ENCODE results near the gene DNAH6. TPM values are rescaled to one million over a fixed set of nuclear protein-coding genes. Genes with fewer than 3 reads are reported as not detected.

Gene DNAH6
- total and polyA plus RNA-seq, 9 of the 15 experiments (the other 6 are each of a cell fraction or from before 2014, with no cell fraction given) = 0.01 to 0.04 (median 0.01) TPM; not detected in 5

DNA sequence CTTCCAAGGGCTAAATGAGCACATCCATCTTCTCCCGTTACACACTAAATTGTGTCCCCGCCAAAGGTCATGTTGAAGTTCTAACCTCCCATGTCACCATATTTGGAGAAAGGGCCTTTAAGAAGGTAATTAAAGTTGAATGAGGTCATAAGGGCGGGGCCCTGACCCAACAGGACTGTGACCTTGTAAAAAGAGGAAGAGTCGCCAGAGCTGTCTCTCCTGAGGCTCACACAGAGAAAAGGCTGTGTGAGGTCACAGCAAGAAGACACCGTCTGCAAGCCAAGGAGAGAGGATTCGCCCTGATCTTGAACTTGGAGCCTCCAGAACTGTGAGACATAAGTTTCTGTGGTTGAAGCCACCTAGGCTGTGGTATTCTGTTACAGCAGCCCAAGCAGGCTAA, 340.5 kb downstream of the DNAH6 start (continued):
- TF ChIP-seq ZFP36 (IDR thresholded peaks at IDR 0.05; ENCODE audit: low read depth, low read length, partially characterized antibody) = no peak
- TF ChIP-seq FOXP1 (CRISPR knock-in tag; IDR thresholded peaks at IDR 0.05) = no peak
- no peak for TF ChIP-seq ZNF121 (CRISPR knock-in tag; conservative IDR thresholded peaks at IDR 0.05)
- TF ChIP-seq, protein P1, sequence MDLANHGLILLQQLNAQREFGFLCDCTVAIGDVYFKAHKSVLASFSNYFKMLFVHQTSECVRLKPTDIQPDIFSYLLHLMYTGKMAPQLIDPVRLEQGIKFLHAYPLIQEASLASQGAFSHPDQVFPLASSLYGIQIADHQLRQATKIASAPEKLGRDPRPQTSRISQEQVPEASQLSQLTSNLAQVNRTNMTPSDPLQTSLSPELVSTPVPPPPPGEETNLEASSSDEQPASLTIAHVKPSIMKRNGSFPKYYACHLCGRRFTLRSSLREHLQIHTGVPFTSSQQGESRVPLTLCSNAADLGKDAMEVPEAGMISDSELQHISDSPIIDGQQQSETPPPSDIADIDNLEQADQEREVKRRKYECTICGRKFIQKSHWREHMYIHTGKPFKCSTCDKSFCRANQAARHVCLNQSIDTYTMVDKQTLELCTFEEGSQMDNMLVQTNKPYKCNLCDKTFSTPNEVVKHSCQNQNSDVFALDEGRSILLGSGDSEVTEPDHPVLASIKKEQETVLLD (IDR thresholded peaks at IDR 0.05) = no peak
- peak; percentile 80 for TF ChIP-seq JUND (IDR thresholded peaks at IDR 0.05; ENCODE audit: borderline replicate concordance, low read depth, low read length)
- peak; percentile 92 for TF ChIP-seq JUND (tag; IDR thresholded peaks at IDR 0.05; ENCODE audit: borderline replicate concordance, low read depth, low read length)
- no peak for TF ChIP-seq CBX5 (IDR thresholded peaks at IDR 0.05; ENCODE audit: borderline replicate concordance, low read depth)
- no peak for TF ChIP-seq CBFA2T2 (conservative IDR thresholded peaks at IDR 0.05)
- TF ChIP-seq, protein P2, sequence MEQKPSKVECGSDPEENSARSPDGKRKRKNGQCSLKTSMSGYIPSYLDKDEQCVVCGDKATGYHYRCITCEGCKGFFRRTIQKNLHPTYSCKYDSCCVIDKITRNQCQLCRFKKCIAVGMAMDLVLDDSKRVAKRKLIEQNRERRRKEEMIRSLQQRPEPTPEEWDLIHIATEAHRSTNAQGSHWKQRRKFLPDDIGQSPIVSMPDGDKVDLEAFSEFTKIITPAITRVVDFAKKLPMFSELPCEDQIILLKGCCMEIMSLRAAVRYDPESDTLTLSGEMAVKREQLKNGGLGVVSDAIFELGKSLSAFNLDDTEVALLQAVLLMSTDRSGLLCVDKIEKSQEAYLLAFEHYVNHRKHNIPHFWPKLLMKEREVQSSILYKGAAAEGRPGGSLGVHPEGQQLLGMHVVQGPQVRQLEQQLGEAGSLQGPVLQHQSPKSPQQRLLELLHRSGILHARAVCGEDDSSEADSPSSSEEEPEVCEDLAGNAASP (IDR thresholded peaks at IDR 0.05) = 0 out of 2 replicates have a peak, but pooled peaks have one; percentile 41
- TF ChIP-seq, protein P3, sequence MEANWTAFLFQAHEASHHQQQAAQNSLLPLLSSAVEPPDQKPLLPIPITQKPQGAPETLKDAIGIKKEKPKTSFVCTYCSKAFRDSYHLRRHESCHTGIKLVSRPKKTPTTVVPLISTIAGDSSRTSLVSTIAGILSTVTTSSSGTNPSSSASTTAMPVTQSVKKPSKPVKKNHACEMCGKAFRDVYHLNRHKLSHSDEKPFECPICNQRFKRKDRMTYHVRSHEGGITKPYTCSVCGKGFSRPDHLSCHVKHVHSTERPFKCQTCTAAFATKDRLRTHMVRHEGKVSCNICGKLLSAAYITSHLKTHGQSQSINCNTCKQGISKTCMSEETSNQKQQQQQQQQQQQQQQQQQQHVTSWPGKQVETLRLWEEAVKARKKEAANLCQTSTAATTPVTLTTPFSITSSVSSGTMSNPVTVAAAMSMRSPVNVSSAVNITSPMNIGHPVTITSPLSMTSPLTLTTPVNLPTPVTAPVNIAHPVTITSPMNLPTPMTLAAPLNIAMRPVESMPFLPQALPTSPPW (CRISPR knock-in tag; IDR thresholded peaks at IDR 0.05) = peak; percentile 43; the same call in 1 of the 2 replicates
- TF ChIP-seq BACH1 (tag; IDR thresholded peaks at IDR 0.05) = peak; percentile 58; the same call in 1 of the 2 replicates
- peak; percentile 80 for TF ChIP-seq KLF1 (tag; IDR thresholded peaks at IDR 0.05)
